ENCODE data around the gene SERPINE2.

SERPINE2 gene

GRCh38 chr2:223928113-223929006, 110.7 kb downstream of the SERPINE2 start:
- H3K4me3 ChIP-seq (ENCODE audit: low read length), result no peak overlapping the region
- TF ChIP-seq CTCF (IDR thresholded peaks at IDR 0.05; ENCODE audit: insufficient read depth, low read depth, low read length, missing control alignments), result no peak
- DNase-seq (ENCODE audit: low read depth), result no peak

GRCh38 chr2:223925106-223925505, 114.0 kb downstream of the SERPINE2 start:
- H3K4me3 ChIP-seq (ENCODE audit: low read length), result no peak overlapping the region
- no peak for TF ChIP-seq CTCF (IDR thresholded peaks at IDR 0.05; ENCODE audit: insufficient read depth, low read depth, low read length, missing control alignments)
- DNase-seq (ENCODE audit: low read depth), result peak; percentile 72
